GM19452 (cell line): Measurements from ENCODE around the gene CRKL.
"Not testable (repeated sequence)": the region's sequence is repeated elsewhere in the genome, so short reads cannot be mapped to it uniquely, and the experiment has no call there.

Source experiments
- ATAC-seq: cut with Tn5 transposase; IDR thresholded peaks from one replicate; pipeline ENCODE4 v1.9.1; 2021; ENCODE audit not compliant: unreplicated experiment

CRKL gene, protein sequence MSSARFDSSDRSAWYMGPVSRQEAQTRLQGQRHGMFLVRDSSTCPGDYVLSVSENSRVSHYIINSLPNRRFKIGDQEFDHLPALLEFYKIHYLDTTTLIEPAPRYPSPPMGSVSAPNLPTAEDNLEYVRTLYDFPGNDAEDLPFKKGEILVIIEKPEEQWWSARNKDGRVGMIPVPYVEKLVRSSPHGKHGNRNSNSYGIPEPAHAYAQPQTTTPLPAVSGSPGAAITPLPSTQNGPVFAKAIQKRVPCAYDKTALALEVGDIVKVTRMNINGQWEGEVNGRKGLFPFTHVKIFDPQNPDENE

GRCh38 chr22:20916916-20917810, at the start of gene CRKL:
Gene CRKL (plus strand): TSS chr22:20917407. CDS start chr22:20917935, 528 bp downstream.
- ATAC-seq = peak; percentile 96

DNA sequence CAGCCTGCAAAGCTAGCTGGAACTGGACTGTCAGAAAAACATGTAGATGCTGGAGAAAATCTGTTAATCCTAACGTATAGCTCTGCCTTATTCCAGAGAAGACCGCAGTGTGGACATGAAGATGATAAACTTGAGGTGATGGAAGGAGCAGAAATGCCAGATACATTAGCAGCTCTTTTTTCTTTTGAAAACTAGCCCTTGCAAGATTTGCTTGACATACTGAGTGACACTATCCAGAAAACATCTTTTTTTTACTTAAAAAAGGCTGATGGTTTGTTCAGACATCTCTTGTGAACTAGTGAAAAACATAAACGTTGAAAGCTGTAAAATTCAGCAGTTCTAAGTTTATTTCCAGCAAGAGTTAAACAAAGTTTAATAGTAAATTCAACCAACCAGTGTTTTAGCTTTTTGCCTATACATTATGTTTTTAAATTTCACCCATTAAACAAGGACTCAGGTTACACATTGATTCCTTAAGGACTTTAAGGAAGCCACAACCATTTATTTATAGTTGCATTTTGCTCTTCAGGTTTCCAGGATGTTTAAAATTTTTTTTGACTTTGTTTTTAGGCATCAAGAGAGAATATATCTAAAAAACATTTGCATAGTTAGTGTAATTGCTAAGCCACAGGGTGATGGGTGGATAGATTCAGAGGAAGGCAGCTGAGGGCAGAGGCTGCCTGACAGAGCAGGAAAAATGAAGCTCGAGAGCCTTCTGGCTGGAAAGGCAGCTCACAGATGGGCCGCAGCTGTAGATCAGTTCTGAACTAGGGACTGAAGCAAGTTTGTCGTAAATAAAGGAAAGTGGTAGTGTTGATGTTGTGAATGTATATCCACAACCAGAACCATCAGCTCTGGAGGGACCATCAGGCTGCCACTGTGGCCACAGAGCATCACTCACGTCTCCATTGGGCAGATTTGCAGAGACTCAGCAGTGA, 48.9 kb upstream of the CRKL start:
- ATAC-seq = no peak

GRCh38 chr22:20869234-20869633, 48.0 kb upstream of the CRKL start:
- no peak for ATAC-seq

DNA sequence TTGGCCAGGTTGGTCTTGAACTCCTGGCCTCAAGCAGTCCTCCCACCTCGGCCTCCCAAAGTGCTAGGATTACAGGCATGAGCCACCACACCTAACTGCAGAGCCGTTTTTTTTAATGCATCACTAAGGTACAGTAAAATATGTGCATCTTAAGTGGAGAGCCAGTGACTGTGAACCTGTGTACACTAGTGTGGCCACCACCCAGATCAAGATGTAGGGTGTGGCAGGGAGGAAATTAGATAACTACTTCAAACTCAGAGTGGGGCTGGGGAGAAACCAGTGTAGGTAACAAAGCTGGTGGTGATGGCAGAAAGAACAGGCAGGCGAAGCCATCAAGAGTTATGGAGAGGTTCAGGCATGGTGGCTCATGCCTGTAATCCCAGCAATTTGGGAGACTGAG, 44.0 kb upstream of the CRKL start:
- ATAC-seq = no peak

DNA sequence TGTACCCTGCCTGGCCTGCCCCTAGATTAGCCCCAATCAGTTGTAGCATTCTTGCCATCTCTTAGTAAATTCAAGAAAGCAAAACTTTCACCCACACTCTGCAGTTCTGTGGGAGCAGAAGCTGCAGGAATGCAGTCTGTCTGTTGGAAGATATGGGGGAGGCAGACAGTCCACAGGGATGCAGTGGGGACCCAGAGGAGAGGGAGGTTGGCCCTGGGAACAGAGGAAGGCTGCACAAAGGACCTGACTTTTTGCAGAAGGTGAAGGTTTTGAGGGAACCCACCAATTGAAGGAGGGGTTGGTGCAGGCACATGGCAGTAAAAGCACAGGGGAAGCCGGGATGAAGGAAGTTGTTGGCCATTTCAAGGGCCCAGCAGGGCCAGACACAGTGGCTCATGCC, 41.9 kb upstream of the CRKL start:
- no peak for ATAC-seq

DNA sequence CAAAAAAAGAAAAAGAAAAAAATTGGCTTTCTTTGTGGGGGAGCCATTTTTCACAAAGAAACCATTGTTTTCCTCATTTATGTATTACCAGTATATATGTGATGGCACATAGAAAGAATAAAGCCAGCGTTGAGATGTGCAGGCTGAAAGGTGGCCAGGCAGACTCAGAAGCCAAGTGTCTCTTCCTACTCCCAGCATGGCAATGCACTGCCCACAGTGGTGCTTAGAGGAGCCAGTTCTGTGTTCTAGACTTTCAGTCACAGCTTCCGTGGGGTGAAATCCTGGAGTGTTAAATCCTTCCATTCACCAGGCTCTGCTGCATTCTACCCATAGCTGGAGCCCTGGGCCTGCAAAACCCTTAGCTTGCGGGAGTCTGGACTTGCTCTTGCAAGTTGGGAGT, 39.5 kb upstream of the CRKL start:
- ATAC-seq = no peak

DNA sequence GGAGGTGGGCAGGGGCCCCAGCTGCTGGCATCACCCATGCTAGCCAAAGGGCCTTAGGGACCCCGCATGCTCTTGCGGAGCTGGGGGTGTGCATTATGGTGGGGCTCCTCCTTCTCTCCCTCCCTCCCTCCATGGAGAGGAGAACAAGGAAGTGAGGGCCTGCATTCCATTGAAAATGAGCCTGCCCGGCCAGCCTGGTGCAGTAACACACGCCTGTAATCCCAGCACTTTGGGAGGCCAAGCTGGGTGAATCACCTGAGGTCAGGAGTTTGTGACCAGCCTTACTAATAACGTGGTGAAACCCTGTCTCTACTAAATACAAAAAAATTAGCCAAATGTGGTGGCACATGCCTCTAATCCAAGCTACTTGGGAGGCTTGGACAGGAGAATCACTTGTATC, 36.0 kb upstream of the CRKL start:
- no peak for ATAC-seq

GRCh38 chr22:20881869-20882815, 35.1 kb upstream of the CRKL start:
- ATAC-seq = no peak

- no peak for ATAC-seq
Observed at GRCh38 chr22:20882855-20883254, 34.4 kb upstream of the CRKL start.

GRCh38 chr22:20884454-20884853, 32.8 kb upstream of the CRKL start:
- no peak for ATAC-seq

- no peak for ATAC-seq
Observed at GRCh38 chr22:20885017-20885556, 32.1 kb upstream of the CRKL start.

DNA sequence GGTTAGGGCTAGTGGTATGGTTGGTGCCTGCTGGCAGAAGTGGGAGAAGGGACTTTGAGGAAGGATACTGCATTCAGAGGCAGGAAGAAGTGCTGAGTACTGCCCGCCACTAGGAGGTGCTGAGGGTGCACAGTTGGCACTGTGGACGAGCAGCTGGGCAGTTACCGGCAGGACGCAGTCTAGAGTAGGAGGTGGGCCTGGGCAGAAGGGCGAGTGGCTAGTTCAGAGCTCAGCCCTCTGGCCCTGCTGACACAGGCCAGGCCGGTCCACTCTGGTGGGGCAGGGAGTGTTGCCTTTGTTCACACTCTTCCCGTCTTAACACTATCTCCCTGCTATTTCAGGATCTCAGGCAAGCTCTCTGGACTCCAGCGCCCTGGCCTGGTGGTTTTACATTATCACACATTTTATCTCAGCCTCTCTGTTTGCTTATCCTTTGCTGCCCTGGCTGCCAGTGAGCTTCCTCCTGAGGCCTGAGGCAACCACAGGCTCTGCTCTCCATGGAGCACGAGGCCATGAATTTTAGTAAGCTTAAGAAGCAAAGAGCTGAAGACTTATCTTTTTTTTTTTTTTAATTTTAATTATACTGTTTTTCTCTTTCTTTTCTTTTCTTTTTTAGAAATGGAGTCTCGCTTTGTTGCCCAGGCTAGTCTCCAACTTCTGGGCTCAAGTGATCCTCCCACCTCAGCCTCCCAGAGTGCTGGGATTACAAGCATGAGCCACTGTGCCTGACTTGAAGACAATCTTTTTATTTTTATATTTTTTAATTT, 31.5 kb upstream of the CRKL start:
- ATAC-seq = no peak

DNA sequence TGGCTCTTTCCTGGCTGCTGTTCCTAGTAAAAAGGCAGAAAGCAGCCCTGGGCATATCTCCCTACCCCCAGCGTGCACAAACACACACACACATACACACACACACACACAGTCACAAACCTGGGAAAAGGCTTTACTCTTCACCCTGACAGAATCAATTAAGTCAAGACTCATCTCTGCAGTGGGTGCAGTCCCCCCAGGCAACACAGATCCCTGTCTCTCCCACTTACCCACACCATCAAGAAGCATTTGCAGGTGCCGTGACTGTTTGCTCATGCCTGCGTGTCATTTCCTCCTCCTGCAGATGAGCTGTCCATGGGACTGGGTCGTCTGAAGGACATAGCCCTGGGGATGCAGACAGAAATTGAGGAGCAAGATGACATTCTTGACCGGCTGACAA, 29.8 kb upstream of the CRKL start:
- ATAC-seq = no peak

- ATAC-seq = no peak
Observed at GRCh38 chr22:20889025-20889704, 28.0 kb upstream of the CRKL start.

- no peak for ATAC-seq
Observed at GRCh38 chr22:20889904-20890540, 27.2 kb upstream of the CRKL start.

GRCh38 chr22:20890975-20891374, 26.2 kb upstream of the CRKL start:
- no peak for ATAC-seq

DNA sequence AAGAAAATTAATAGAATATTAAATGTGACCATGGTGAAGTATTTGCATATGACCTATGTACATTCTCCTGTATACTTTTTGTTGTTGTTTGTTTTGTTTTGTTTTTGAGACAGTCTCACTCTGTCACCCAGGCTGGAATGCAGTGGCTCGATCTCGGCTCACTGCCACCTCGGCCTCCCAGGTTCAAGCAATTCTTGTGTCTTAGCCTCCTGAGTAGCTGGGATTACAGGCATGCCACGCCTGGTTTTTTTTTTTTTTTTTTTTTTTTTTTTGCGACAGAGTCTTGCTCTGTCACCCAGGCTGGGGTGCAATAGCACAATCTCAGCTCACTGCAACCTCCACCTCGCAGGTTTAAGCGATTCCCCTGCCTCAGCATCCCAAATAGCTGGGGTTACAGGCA, 19.5 kb upstream of the CRKL start:
- ATAC-seq = not testable (repeated sequence)

DNA sequence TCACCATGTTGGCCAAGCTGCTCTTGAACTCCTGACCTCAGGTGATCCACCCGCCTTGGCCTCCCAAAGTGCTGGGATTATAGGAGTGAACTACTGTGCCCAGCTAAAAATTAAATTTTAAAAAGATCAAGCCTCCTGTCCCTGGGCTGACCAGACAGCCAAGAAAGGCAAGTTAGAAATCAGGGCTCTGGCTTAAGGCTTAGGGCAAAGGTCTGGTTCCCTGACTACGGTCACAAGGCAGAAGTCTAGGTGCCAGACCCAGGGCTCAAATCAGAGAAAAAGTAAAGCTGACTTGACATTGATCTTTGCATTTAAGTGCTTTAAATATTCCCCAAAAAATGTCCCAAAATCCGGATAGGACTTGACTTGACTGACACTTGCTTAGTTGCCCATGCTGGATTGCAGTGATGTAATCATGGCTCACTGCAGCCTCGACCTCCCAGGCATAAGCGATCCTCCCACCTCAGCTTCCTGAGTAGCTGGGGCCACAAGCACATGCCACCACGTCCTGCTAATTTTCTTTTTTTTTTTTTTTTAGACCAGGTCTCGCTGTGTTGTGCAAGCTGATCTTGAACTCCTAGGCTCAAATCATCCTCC, 17.3 kb upstream of the CRKL start:
- no peak for ATAC-seq
